Stomach (tissue), 4 donors: ENCODE data around the gene BAIAP2L2.

ENCODE experiments used
- EP300 ChIP-seq: sonication (generic); formaldehyde crosslinking; IDR thresholded peaks from one replicate; pipeline ENCODE4 v1.6.1; 2017; ENCODE audit warnings: antibody characterized with exemption
- POLR2A ChIP-seq, 4 donors: fragments of 450-650 bp; IDR thresholded peaks; one replicate each; pipeline ENCODE4 v1.6.1; 2016; ENCODE audit warnings: antibody characterized with exemption in 4 of 4, control low read depth in 2 of 4, mild to moderate bottlenecking in 1 of 4, moderate library complexity in 1 of 4
- POLR2AphosphoS5 ChIP-seq, 3 donors: sonication (generic); formaldehyde crosslinking; IDR thresholded peaks; one replicate each; pipeline ENCODE4 v1.6.1; 2016; ENCODE audit warnings: antibody characterized with exemption in 3 of 3
- TF ChIP-seq, protein P1 (sequence below), 7 experiments: fragments of 450-650 bp in 4 of 7; fragments of 200-600 bp in 3 of 7; sonication (generic) in 3 of 7; IDR thresholded peaks; one replicate each; pipeline ENCODE4 v1.5.1; 2016 to 2019; ENCODE audit warnings: antibody characterized with exemption in 7 of 7, control low read depth in 2 of 7, mild to moderate bottlenecking in 1 of 7

DNA sequence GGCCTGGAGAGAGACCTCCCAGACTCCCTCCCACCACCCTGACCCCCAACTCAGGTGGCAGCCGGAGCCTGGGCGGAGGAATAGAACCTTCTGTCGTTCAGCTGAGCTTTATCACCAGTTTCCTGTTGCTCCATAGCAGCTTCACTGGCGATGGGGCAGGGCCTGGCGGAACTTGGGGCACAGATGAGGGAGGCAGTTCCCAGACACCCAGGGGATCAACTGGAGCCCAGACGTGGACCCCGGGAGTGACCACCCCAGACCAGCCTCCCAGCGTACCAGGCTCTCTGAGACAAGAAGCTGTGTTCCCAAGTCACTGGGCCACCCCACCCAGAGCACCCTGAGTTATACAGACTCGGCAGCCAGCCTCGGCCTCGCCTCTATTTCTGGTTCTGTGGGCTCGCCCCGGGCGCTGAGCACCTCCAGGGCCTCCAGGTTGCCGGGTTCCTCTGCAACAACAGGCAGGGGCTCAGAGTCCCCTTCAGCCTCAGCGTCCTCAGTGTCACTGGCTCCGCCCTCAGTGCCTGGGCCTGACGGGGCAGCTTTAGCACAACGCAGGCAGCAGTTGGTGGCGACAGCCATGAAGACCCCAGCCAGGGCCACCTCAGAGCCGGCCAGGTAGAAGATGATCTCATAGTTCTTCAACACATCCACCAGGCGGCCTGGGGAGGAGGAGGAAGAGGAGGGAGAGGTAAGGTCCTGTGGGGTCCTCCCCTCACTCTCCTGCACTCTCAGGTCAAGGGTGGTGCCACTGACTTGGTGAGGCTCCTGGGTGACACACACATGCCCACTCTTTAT is 32.2 kb downstream of the BAIAP2L2 start:
- TF ChIP-seq, protein P1, sequence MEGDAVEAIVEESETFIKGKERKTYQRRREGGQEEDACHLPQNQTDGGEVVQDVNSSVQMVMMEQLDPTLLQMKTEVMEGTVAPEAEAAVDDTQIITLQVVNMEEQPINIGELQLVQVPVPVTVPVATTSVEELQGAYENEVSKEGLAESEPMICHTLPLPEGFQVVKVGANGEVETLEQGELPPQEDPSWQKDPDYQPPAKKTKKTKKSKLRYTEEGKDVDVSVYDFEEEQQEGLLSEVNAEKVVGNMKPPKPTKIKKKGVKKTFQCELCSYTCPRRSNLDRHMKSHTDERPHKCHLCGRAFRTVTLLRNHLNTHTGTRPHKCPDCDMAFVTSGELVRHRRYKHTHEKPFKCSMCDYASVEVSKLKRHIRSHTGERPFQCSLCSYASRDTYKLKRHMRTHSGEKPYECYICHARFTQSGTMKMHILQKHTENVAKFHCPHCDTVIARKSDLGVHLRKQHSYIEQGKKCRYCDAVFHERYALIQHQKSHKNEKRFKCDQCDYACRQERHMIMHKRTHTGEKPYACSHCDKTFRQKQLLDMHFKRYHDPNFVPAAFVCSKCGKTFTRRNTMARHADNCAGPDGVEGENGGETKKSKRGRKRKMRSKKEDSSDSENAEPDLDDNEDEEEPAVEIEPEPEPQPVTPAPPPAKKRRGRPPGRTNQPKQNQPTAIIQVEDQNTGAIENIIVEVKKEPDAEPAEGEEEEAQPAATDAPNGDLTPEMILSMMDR (IDR thresholded peaks at IDR 0.05) = no peak
- TF ChIP-seq POLR2A (IDR thresholded peaks at IDR 0.05) (no peak), POLR2AphosphoS5 (IDR thresholded peaks at IDR 0.05) (no peak), EP300 (no peak)
